Neural progenitor cell (in vitro differentiated cells): ENCODE results near the gene GRP. TPM values are rescaled to one million over a fixed set of nuclear protein-coding genes. Genes with fewer than 3 reads are reported as not detected.

Source experiments
- DNase-seq: peaks from one replicate; pipeline ENCODE4 v3.0.0-alpha.2; 2016; ENCODE audit warnings: low spot score
- H2AFZ ChIP-seq: fragments of 200-600 bp; sonication (generic); replicated peaks from 2 replicates; pipeline ENCODE4 v1.6.1; 2016; ENCODE audit warnings: antibody characterized with exemption
- H3F3A ChIP-seq: fragments of 200-600 bp; sonication (generic); 2 replicates; pipeline ENCODE4 v1.6.1; 2016; ENCODE audit warnings: antibody characterized with exemption, low read depth
- H3K27ac ChIP-seq: fragments of 200-600 bp; sonication (generic); 2 replicates; pipeline ENCODE4 v1.5.1; 2016; ENCODE audit warnings: mild to moderate bottlenecking
- H3K27me3 ChIP-seq: fragments of 200-600 bp; sonication (generic); 2 replicates; pipeline ENCODE4 v1.6.1; 2016; ENCODE audit warnings: mild to moderate bottlenecking, moderate library complexity
- H3K36me3 ChIP-seq: fragments of 200-600 bp; sonication (generic); 2 replicates; pipeline ENCODE4 v1.5.1; 2016
- H3K4me1 ChIP-seq: fragments of 200-600 bp; sonication (generic); 2 replicates; pipeline ENCODE4 v1.6.1; 2016; ENCODE audit warnings: mixed run types
- H3K4me2 ChIP-seq: fragments of 200-600 bp; sonication (generic); 2 replicates; pipeline ENCODE4 v1.6.1; 2016
- H3K4me3 ChIP-seq: fragments of 200-600 bp; sonication (generic); 2 replicates; pipeline ENCODE4 v1.5.1; 2016
- H3K79me2 ChIP-seq: fragments of 200-600 bp; sonication (generic); 2 replicates; pipeline ENCODE4 v1.6.1; 2016; ENCODE audit warnings: low read depth
- H3K9ac ChIP-seq: fragments of 200-600 bp; sonication (generic); 2 replicates; pipeline ENCODE4 v1.6.1; 2016
- H3K9me3 ChIP-seq: fragments of 200-600 bp; sonication (generic); 2 replicates; pipeline ENCODE4 v1.5.1; 2016; ENCODE audit warnings: low read depth
- H4K20me1 ChIP-seq: fragments of 200-600 bp; sonication (generic); 2 replicates; pipeline ENCODE4 v1.6.1; 2016; ENCODE audit warnings: low read depth
- H3K27ac Mint-ChIP-seq: 3 replicates; pipeline ENCODE4 v1.8.0; 2021; ENCODE audit warnings: mixed read lengths
- H3K27me3 Mint-ChIP-seq: 2 replicates; pipeline ENCODE4 v1.8.0; 2022; ENCODE audit warnings: low read depth, mild to moderate bottlenecking, inconsistent platforms, moderate library complexity, mixed read lengths; ENCODE audit not compliant: insufficient read depth
- H3K36me3 Mint-ChIP-seq: 3 replicates; pipeline ENCODE4 v1.8.0; 2021; ENCODE audit warnings: mixed read lengths
- H3K4me1 Mint-ChIP-seq: 3 replicates; pipeline ENCODE4 v1.8.0; 2021; ENCODE audit warnings: mixed read lengths
- H3K4me3 Mint-ChIP-seq: 3 replicates; pipeline ENCODE4 v1.8.0; 2021; ENCODE audit warnings: mild to moderate bottlenecking, moderate library complexity, mixed read lengths
- H3K9me3 Mint-ChIP-seq: 3 replicates; pipeline ENCODE4 v1.8.0; 2020; ENCODE audit warnings: mixed read lengths
- CTCF ChIP-seq: fragments of 200-600 bp; sonication (generic); IDR thresholded peaks from 2 replicates; pipeline ENCODE4 v1.5.1; 2017; ENCODE audit warnings: antibody characterized with exemption, mild to moderate bottlenecking
- EZH2 ChIP-seq: fragments of 200-600 bp; sonication (generic); IDR thresholded peaks from 2 replicates; pipeline ENCODE4 v1.6.1; 2017; ENCODE audit warnings: antibody characterized with exemption, mild to moderate bottlenecking, moderate library complexity
- EZH2phosphoT487 ChIP-seq: fragments of 200-600 bp; sonication (generic); IDR thresholded peaks from 2 replicates; pipeline ENCODE4 v1.6.1; 2017; ENCODE audit warnings: antibody characterized with exemption
- total RNA-seq: library from RNA; depleted of rRNA; stranded (reverse); fragments of >200 nt; gene quantifications from 2 replicates; pipeline ENCODE4 v1.2.3, GENCODE V29; 2015; ENCODE audit warnings: low replicate concordance

Gene GRP
- total RNA-seq, 1 donor from 2014 or later: not detected

- Mint-ChIP-seq H3K27me3 (peaks cover 41% of the 10 kb centered on the region), H3K4me1 (peaks cover 20% of the 10 kb centered on the region), H3K36me3 (peaks cover 1% of the 10 kb centered on the region), H3K4me3 (no peak overlapping the region), H3K27ac (no peak overlapping the region), H3K9me3 (no peaks in the 10 kb centered on the region)
- Histone ChIP-seq H3K4me3 (no peak overlapping the region), H3K9ac (no peak overlapping the region), H4K20me1 (peaks cover 12% of the 10 kb centered on the region), H3K27ac (no peak overlapping the region), H3K4me1 (peaks cover 51% of the 10 kb centered on the region), H2AFZ (no peak overlapping the region), H3K9me3 (no peaks in the 10 kb centered on the region), H3K79me2 (no peaks in the 10 kb centered on the region), H3F3A (peaks cover 26% of the 10 kb centered on the region), H3K36me3 (no peaks in the 10 kb centered on the region), H3K4me2 (no peak overlapping the region), H3K27me3 (peaks cover 82% of the 10 kb centered on the region)
- no peak for DNase-seq
- TF ChIP-seq CTCF: no peak
- no peak for TF ChIP-seq EZH2phosphoT487
- no peak for TF ChIP-seq EZH2
Observed at GRCh38 chr18:59279722-59280121, 59.8 kb downstream of the GRP start.

Other genes starting within 250 kb of the GRP start
- gene SEC11C, start 80.3 kb upstream of the GRP start, total RNA-seq: 26.7 and 53.4 TPM in 2 replicates
- gene RAX, start 53.3 kb downstream of the GRP start, total RNA-seq: 20.7 and 78.1 TPM in 2 replicates
- gene CPLX4, start 98.5 kb downstream of the GRP start, total RNA-seq: 0.12 and 2.2 TPM in 2 replicates
- gene LMAN1, start 139.1 kb downstream of the GRP start, total RNA-seq: 276 and 338 TPM in 2 replicates